NCI-H128 (cell line): ENCODE results near the gene MXRA5.
"Not testable (repeated sequence)": the region's sequence is repeated elsewhere in the genome, so short reads cannot be mapped to it uniquely, and the experiment has no call there.

Source experiments
- DNase-seq: peaks from one replicate; lab custom pipeline; 2025; ENCODE audit not compliant: unreplicated experiment; lab: John Stamatoyannopoulos, UW

Gene MXRA5

GRCh38 chrX:3346501-3347259 is at the start of gene MXRA5:
TSS of gene MXRA5 (minus strand) at chrX:3346652. CDS start at chrX:3343833, 2,819 bp downstream.
- no peak for DNase-seq

- DNase-seq = no peak
These were observed 47.2 kb upstream of the MXRA5 start for GRCh38 chrX:3393581-3394111.

- no peak for DNase-seq
These were observed 46.7 kb upstream of the MXRA5 start for GRCh38 chrX:3393178-3393577.

- no peak for DNase-seq
These were observed 42.0 kb upstream of the MXRA5 start for GRCh38 chrX:3388457-3388856.

- DNase-seq = no peak
These were observed 37.9 kb upstream of the MXRA5 start for GRCh38 chrX:3384327-3384726.

GRCh38 chrX:3380603-3381002 is 34.2 kb upstream of the MXRA5 start:
- DNase-seq = no peak

GRCh38 chrX:3379111-3379510 is 32.7 kb upstream of the MXRA5 start:
- DNase-seq = no peak

GRCh38 chrX:3378156-3378555 is 31.7 kb upstream of the MXRA5 start:
- DNase-seq = no peak

- no peak for DNase-seq
These were observed 31.1 kb upstream of the MXRA5 start for GRCh38 chrX:3377560-3377959.

GRCh38 chrX:3375878-3376508 is 29.5 kb upstream of the MXRA5 start:
- not testable (repeated sequence) for DNase-seq

GRCh38 chrX:3374108-3374800 is 27.8 kb upstream of the MXRA5 start:
- DNase-seq = no peak

- DNase-seq = no peak
These were observed 24.7 kb upstream of the MXRA5 start for GRCh38 chrX:3371163-3371562.

GRCh38 chrX:3370656-3371055 is 24.2 kb upstream of the MXRA5 start:
- DNase-seq = no peak

- no peak for DNase-seq
These were observed 16.5 kb upstream of the MXRA5 start for GRCh38 chrX:3362956-3363355.

- DNase-seq = no peak
These were observed 14.4 kb upstream of the MXRA5 start for GRCh38 chrX:3360881-3361280.

- DNase-seq = not testable (repeated sequence)
These were observed 6.3 kb upstream of the MXRA5 start for GRCh38 chrX:3352741-3353140.

- no peak for DNase-seq
These were observed 4.8 kb upstream of the MXRA5 start for GRCh38 chrX:3351276-3351675.

GRCh38 chrX:3348191-3348590 is 1.7 kb upstream of the MXRA5 start:
- DNase-seq = no peak

- no peak for DNase-seq
These were observed 916 bp downstream of the MXRA5 start for GRCh38 chrX:3345281-3346191.

- not testable (repeated sequence) for DNase-seq
These were observed 2.9 kb downstream of the MXRA5 start for GRCh38 chrX:3343569-3343968.

GRCh38 chrX:3340016-3340415 is 6.4 kb downstream of the MXRA5 start:
- no peak for DNase-seq
